BE2C (cell line): ENCODE data around the gene FOXI2.

Experiments used
- DNase-seq: peaks from one replicate; pipeline ENCODE4 v3.0.0-alpha.2; 2020
- H3K27me3 ChIP-seq: fragments of 250-450 bp; sonication (Bioruptor Pico); 2 replicates; pipeline ENCODE4 v1.5.1; 2020; ENCODE audit warnings: mild to moderate bottlenecking
- H3K36me3 ChIP-seq: fragments of 250-450 bp; sonication (Bioruptor Pico); 2 replicates; pipeline ENCODE4 v1.5.1; 2020; ENCODE audit warnings: mild to moderate bottlenecking
- H3K4me1 ChIP-seq: fragments of 250-450 bp; sonication (Bioruptor Pico); 2 replicates; pipeline ENCODE4 v1.5.1; 2020
- H3K4me3 ChIP-seq: 2 replicates; pipeline ENCODE4 v1.5.1; 2011; ENCODE audit warnings: low read depth, low read length
- H3K9me3 ChIP-seq: fragments of 250-450 bp; sonication (Bioruptor Pico); 2 replicates; pipeline ENCODE4 v1.5.1; 2020
- CTCF ChIP-seq: IDR thresholded peaks from 2 replicates; pipeline ENCODE4 v1.5.1; 2012; ENCODE audit warnings: mild to moderate bottlenecking, low read depth, low read length

Gene FOXI2

GRCh38 chr10:127720142-127720541 is 16.8 kb upstream of the FOXI2 start:
- Histone ChIP-seq H3K9me3 (no peaks in the 10 kb centered on the region), H3K4me3 (no peak overlapping the region), H3K27me3 (no peaks in the 10 kb centered on the region), H3K36me3 (no peaks in the 10 kb centered on the region), H3K4me1 (no peaks in the 10 kb centered on the region)
- no peak for DNase-seq
- TF ChIP-seq CTCF, result no peak

- no peak for DNase-seq
- H3K36me3 ChIP-seq, result no peaks in the 10 kb centered on the region
- H3K4me1 ChIP-seq, result no peaks in the 10 kb centered on the region
- H3K9me3 ChIP-seq, result no peaks in the 10 kb centered on the region
- H3K4me3 ChIP-seq, result no peak overlapping the region
- H3K27me3 ChIP-seq, result no peaks in the 10 kb centered on the region
- no peak for TF ChIP-seq CTCF
Measured at GRCh38 chr10:127720903-127721302, 16.1 kb upstream of the FOXI2 start.

- Histone ChIP-seq H3K4me3 (no peak overlapping the region), H3K27me3 (no peaks in the 10 kb centered on the region), H3K36me3 (no peaks in the 10 kb centered on the region), H3K9me3 (no peaks in the 10 kb centered on the region), H3K4me1 (no peaks in the 10 kb centered on the region)
- DNase-seq, result no peak
- TF ChIP-seq CTCF, result no peak
Measured at GRCh38 chr10:127734753-127735152, 2.2 kb upstream of the FOXI2 start.

GRCh38 chr10:127735156-127735555 is 1.8 kb upstream of the FOXI2 start:
- no peak overlapping the region for H3K4me3 ChIP-seq
- no peak for TF ChIP-seq CTCF
- no peaks in the 10 kb centered on the region for H3K9me3 ChIP-seq
- no peaks in the 10 kb centered on the region for H3K27me3 ChIP-seq
- no peaks in the 10 kb centered on the region for H3K4me1 ChIP-seq
- H3K36me3 ChIP-seq, result no peaks in the 10 kb centered on the region
- no peak for DNase-seq

- no peak for DNase-seq
- Histone ChIP-seq H3K9me3 (no peaks in the 10 kb centered on the region), H3K4me1 (no peaks in the 10 kb centered on the region), H3K27me3 (no peaks in the 10 kb centered on the region), H3K36me3 (no peaks in the 10 kb centered on the region), H3K4me3 (no peak overlapping the region)
- no peak for TF ChIP-seq CTCF
Measured at GRCh38 chr10:127735723-127736221, 1.2 kb upstream of the FOXI2 start.

GRCh38 chr10:127736222-127736914 is 617 bp upstream of the FOXI2 start:
- no peaks in the 10 kb centered on the region for H3K27me3 ChIP-seq
- DNase-seq, result no peak
- no peaks in the 10 kb centered on the region for H3K9me3 ChIP-seq
- no peak for TF ChIP-seq CTCF
- no peaks in the 10 kb centered on the region for H3K4me1 ChIP-seq
- H3K36me3 ChIP-seq, result no peaks in the 10 kb centered on the region
- H3K4me3 ChIP-seq, result no peak overlapping the region
